OCI-LY1 (cell line): ENCODE data around the gene FXYD1.

Experiments used
- EZH2 ChIP-seq: fragments of 200-600 bp; sonication (generic), shearing (Covaris generic); IDR thresholded peaks from 2 replicates; pipeline ENCODE4 v1.8.0; 2017; ENCODE audit warnings: borderline replicate concordance, mixed run types, mild to moderate bottlenecking, antibody characterized with exemption, low read length, moderate library complexity, mixed read lengths
- TF ChIP-seq, protein P1 (sequence below): fragments of 200-600 bp; sonication (generic), shearing (Covaris generic); IDR thresholded peaks from 2 replicates; pipeline ENCODE4 v1.5.1; 2017; ENCODE audit warnings: mild to moderate bottlenecking, antibody characterized with exemption, low read length, moderate library complexity, mixed read lengths

DNA sequence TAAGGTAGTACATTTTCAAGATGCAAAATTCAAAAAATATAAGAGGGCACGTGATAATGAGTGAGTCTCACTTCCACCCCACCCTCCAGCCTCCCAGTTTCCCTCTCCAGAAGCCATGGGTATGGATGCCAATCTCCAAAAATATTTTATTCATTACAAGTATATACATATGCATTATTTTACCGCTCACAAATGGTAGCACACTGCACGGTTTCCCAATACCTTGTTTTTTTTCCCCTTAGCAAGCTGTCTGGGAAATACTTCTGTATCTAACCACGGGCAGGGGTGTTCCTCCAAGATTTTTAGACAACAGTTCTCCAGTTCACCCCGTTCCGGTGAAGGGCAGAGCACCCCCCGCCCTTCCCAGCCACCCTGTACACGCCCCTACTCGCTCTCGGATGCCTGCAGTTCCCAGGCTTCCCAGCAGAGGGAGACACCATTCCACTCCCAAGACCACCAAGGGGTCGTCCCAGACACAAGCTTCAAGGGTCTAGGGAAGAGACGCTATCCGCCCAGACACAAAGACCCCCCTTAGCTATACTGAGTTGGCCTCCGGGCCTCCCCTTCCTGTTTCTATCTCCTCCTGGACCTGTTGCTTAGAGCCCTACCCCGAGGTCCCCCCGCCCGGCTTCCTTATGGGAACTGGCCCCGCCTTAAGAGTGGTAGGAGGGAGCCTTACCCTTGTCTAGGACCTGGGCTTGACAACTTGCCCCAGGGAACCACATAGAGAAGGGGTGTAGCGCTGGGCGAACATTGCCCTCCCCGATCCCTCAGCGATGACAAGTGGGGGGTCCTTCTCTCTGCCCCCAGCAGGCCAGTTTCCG lies 24.1 kb upstream of the FXYD1 start:
- TF ChIP-seq, protein P1, sequence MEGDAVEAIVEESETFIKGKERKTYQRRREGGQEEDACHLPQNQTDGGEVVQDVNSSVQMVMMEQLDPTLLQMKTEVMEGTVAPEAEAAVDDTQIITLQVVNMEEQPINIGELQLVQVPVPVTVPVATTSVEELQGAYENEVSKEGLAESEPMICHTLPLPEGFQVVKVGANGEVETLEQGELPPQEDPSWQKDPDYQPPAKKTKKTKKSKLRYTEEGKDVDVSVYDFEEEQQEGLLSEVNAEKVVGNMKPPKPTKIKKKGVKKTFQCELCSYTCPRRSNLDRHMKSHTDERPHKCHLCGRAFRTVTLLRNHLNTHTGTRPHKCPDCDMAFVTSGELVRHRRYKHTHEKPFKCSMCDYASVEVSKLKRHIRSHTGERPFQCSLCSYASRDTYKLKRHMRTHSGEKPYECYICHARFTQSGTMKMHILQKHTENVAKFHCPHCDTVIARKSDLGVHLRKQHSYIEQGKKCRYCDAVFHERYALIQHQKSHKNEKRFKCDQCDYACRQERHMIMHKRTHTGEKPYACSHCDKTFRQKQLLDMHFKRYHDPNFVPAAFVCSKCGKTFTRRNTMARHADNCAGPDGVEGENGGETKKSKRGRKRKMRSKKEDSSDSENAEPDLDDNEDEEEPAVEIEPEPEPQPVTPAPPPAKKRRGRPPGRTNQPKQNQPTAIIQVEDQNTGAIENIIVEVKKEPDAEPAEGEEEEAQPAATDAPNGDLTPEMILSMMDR: peak; percentile 95
- TF ChIP-seq EZH2: no peak
